Esophagus muscularis mucosa (tissue), 4 donors: ENCODE data around the gene SEC24D. TPM values are rescaled to one million over a fixed set of nuclear protein-coding genes. Genes with fewer than 3 reads are reported as not detected.

Experiments used
- DNase-seq: peaks from one replicate; pipeline ENCODE4 v3.0.0-alpha.2; 2017; ENCODE audit errors: extremely low spot score
- H3K27ac ChIP-seq, 4 donors: fragments of 200-600 bp; sonication (generic); replicated peaks in 1 of 4; 1 replicate in 3 of 4; 2 replicates in 1 of 4; pipeline ENCODE4 v1.5.1; 2016 to 2019; ENCODE audit warnings: mild to moderate bottlenecking in 1 of 4
- H3K27me3 ChIP-seq, 4 donors: fragments of 200-600 bp; sonication (generic); one replicate each; pipeline versions ENCODE4 v1.5.1 to v1.6.0; 2016 to 2019
- H3K36me3 ChIP-seq, 4 donors: fragments of 200-600 bp; sonication (generic); one replicate each; pipeline ENCODE4 v1.5.1; 2016 to 2019
- H3K4me1 ChIP-seq, 4 donors: fragments of 200-600 bp; sonication (generic); one replicate each; pipeline ENCODE4 v1.5.1; 2016 to 2019
- H3K4me3 ChIP-seq, 4 donors: fragments of 200-600 bp; sonication (generic); 1 replicate in 2 of 4; 2 replicates in 2 of 4; pipeline ENCODE4 v1.5.1; 2016 to 2019; ENCODE audit warnings: mild to moderate bottlenecking in 4 of 4, moderate library complexity in 1 of 4
- H3K9me3 ChIP-seq, 4 donors: fragments of 200-600 bp; sonication (generic); 1 replicate in 3 of 4; 2 replicates in 1 of 4; pipeline ENCODE4 v1.5.1; 2016 to 2019
- EP300 ChIP-seq: sonication (generic); formaldehyde crosslinking; IDR thresholded peaks from one replicate; pipeline ENCODE4 v1.6.1; 2017; ENCODE audit warnings: antibody characterized with exemption
- POLR2A ChIP-seq: fragments of 450-650 bp; IDR thresholded peaks from one replicate; pipeline ENCODE4 v1.6.1; 2017; ENCODE audit warnings: antibody characterized with exemption, moderate library complexity, mild to moderate bottlenecking, low read depth
- POLR2AphosphoS5 ChIP-seq, 2 donors: sonication (generic); formaldehyde crosslinking; IDR thresholded peaks; one replicate each; pipeline ENCODE4 v1.6.1; 2017; ENCODE audit warnings: antibody characterized with exemption in 2 of 2
- WGBS: methylation state at CpG from one replicate; pipeline ENCODE4 v1.1.5; 2018; 5-methylcytosine and 5-hydroxymethylcytosine counted together
- intact Hi-C: fragments of 100-400 bp; cut with DNase I; formaldehyde crosslinking; loops from one replicate; pipeline ENCODE4 v1.15.1; 2023
- total RNA-seq, 4 donors: library from RNA; depleted of rRNA; stranded (reverse); fragments of >200 nt; gene quantifications; one replicate each; pipeline versions ENCODE4 v1.1.0 to v1.2.1, GENCODE V29; 2016
- TF ChIP-seq, protein P1 (sequence below), 3 experiments: fragments of 200-600 bp in 2 of 3; fragments of 450-650 bp in 1 of 3; sonication (generic) in 2 of 3; IDR thresholded peaks; one replicate each; pipeline ENCODE4 v1.5.1; 2017 to 2019; ENCODE audit warnings: antibody characterized with exemption in 3 of 3, mild to moderate bottlenecking in 2 of 3, moderate library complexity in 1 of 3

The SEC24D gene
- total RNA-seq, 4 donors from 2014 or later = 29.1 to 41.5 (median 37.0) TPM

DNA sequence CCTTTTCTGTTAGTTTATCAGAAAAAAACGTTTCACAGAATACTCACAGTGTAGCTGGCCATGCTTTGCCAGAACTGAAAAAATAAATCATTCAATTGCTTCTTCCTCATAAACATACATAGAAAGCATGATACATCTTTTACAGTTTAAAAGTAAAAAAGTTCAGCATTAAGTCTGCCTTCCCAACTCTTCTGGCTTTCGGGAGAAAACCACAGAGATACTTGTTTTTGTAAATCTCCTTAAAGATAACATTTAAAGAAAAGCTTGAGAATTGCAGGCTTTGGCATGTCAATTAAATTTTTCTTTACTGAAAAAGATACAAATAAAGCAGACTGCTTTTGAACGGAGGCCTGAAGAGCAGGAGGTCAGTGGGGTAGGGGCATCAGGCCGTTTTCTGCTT, 66.8 kb downstream of the SEC24D start:
- Histone ChIP-seq H3K4me1 (peaks cover 58 to 87% (median 84%) of the 10 kb centered on the region in 4 donors), H3K9me3 (no peaks in the 10 kb centered on the region), H3K27ac (peak overlapping the region; percentile 76 to 91 (median 82)), H3K4me3 (peak overlapping the region in 3 of 4 donors; percentile 4 to 13 (median 10)), H3K27me3 (no peaks in the 10 kb centered on the region), H3K36me3 (peaks cover 3 to 27% (median 16%) of the 10 kb centered on the region in 4 donors)
- 51% methylated on average over 4 of the region's 4 CpGs for WGBS
- no peak for DNase-seq
- intact Hi-C loops = no loop called here
- TF ChIP-seq POLR2A (no peak), POLR2AphosphoS5 (IDR thresholded peaks at IDR 0.05) (no peak), EP300 (no peak)
- TF ChIP-seq, protein P1, sequence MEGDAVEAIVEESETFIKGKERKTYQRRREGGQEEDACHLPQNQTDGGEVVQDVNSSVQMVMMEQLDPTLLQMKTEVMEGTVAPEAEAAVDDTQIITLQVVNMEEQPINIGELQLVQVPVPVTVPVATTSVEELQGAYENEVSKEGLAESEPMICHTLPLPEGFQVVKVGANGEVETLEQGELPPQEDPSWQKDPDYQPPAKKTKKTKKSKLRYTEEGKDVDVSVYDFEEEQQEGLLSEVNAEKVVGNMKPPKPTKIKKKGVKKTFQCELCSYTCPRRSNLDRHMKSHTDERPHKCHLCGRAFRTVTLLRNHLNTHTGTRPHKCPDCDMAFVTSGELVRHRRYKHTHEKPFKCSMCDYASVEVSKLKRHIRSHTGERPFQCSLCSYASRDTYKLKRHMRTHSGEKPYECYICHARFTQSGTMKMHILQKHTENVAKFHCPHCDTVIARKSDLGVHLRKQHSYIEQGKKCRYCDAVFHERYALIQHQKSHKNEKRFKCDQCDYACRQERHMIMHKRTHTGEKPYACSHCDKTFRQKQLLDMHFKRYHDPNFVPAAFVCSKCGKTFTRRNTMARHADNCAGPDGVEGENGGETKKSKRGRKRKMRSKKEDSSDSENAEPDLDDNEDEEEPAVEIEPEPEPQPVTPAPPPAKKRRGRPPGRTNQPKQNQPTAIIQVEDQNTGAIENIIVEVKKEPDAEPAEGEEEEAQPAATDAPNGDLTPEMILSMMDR (IDR thresholded peaks at IDR 0.05) = no peak

DNA sequence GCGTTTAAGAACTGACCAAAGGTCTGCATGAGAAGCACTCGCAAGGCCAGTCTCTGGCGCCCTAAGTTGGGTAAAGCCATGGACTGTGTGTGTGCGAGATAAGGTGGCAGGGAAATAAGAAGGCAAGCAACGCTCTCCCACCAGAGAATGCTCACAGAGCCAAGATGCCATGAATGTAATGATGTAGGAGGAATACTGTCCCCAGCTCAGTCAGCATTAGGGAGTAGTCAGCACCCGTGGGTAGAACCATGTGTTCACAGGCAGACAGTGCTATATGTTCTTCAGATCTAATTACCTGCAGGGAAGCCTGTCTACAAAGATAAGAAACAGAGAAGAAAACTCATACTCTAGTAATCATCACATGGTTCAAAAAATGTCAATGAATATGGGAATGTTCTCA, 68.8 kb downstream of the SEC24D start:
- no peak for TF ChIP-seq POLR2AphosphoS5 (IDR thresholded peaks at IDR 0.05)
- TF ChIP-seq EP300 = no peak
- TF ChIP-seq, protein P1 (IDR thresholded peaks at IDR 0.05) = no peak
- TF ChIP-seq POLR2A = no peak
- intact Hi-C loops = no loop called here
- Histone ChIP-seq H3K27ac (peak overlapping the region; percentile 76 to 91 (median 82)), H3K4me1 (peaks cover 58 to 89% (median 84%) of the 10 kb centered on the region in 4 donors), H3K36me3 (peaks cover 3 to 31% (median 16%) of the 10 kb centered on the region in 4 donors), H3K27me3 (no peaks in the 10 kb centered on the region), H3K9me3 (no peaks in the 10 kb centered on the region), H3K4me3 (no peak overlapping the region)
- 87% methylated on average over 4 of the region's 6 CpGs for WGBS
- no peak for DNase-seq

DNA sequence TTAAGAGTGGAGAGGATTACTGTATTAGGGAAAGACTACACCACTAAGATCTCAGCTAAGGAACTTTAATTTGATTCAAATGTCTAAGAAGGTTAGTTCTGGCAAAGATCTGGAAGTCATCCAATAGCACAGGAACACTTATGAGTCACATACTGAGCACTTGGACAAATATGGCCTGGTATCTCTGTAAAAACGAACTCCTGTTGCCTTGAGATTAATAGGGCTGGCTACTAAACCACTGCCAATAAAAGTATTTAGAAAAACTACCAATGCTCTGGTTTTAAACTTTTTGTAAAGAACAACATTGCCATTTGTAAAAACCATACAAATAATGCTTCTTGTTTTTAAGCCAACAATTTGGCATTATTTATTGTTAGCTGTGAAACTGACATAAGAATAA, 70.5 kb downstream of the SEC24D start:
- Histone ChIP-seq H3K27me3 (no peaks in the 10 kb centered on the region), H3K9me3 (no peaks in the 10 kb centered on the region), H3K4me1 (peaks cover 52 to 89% (median 84%) of the 10 kb centered on the region in 4 donors), H3K36me3 (peaks cover 3 to 31% (median 16%) of the 10 kb centered on the region in 4 donors), H3K27ac (peak overlapping the region; percentile 76 to 91 (median 82)), H3K4me3 (no peak overlapping the region)
- 20% methylated on average over 1 of the region's 1 CpG for whole genome bisulfite sequencing
- no peak for DNase-seq
- intact Hi-C loops = no loop called here
- peak; percentile 46 to 68 for TF ChIP-seq POLR2AphosphoS5 (IDR thresholded peaks at IDR 0.05)
- no peak for TF ChIP-seq POLR2A
- no peak for TF ChIP-seq EP300

DNA sequence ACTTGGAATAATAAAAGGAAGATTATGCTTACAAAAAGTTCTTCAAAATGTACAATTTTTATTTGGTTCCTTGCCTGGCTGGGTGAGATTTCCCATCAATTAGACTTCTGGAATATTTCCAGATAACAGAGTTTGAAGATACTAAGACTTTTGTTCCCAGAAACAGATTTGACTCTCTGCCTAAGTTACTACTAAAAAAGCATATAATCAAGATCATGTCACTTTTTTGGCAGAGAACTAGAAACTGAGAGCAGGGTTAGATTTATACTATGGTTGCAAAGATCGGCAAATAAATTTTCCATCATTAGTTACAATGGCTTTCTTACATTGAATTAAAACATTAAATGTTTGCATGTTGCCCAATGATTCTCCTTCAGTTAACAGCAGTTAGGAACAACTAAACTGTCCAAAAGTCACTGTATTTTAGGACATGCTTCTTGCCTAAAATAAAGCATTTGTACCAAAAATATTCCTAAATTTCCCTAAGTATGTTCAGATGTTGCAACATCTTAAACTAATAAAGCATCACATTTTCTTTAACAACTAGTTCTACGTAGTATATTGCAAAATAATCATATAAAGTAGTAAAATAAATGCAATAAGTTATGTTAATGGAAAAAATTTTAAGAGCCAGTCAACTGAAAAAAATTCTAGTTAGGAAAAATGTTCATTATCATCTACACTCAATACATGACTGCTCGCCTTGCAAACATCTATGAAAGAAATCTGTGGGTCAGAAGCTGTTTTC, 73.0 kb downstream of the SEC24D start:
- peaks cover 50 to 95% (median 89%) of the 10 kb centered on the region in 4 donors for H3K4me1 ChIP-seq
- no peak for DNase-seq
- H3K9me3 ChIP-seq = no peaks in the 10 kb centered on the region
- no peaks in the 10 kb centered on the region for H3K27me3 ChIP-seq
- H3K4me3 ChIP-seq = no peak overlapping the region
- 44% methylated on average over 3 of the region's 3 CpGs for WGBS
- TF ChIP-seq, protein P1 (IDR thresholded peaks at IDR 0.05) = no peak
- TF ChIP-seq EP300 (no peak), POLR2A (no peak), POLR2AphosphoS5 (IDR thresholded peaks at IDR 0.05) (no peak)
- intact Hi-C loops = loop anchor here (5.0 kb wide), 1 partner anchor 274 kb away; no protein-coding TSS in a partner anchor
- peaks cover 3 to 29% (median 15%) of the 10 kb centered on the region in 4 donors for H3K36me3 ChIP-seq
- H3K27ac ChIP-seq = peak overlapping the region; percentile 76 to 91 (median 82)

DNA sequence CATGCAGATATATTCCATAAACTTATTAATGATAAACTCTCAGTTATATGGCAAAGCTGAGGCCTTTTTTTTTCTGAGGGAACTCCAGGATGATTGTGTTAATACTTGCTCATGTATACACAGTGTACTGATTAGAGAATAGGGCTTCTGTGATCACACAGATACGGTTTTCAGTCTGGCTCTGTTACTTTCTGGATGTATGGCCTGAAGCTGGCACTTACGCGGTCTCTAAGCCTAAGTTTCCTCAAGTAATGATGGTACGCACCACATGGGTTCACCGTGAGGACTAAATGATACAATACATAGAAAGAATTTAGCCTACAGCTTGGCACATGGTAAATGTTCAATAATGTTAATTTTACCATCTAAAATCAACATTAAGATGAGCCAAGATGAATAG, 73.8 kb downstream of the SEC24D start:
- Histone ChIP-seq H3K4me1 (peaks cover 52 to 100% (median 95%) of the 10 kb centered on the region in 4 donors), H3K36me3 (peaks cover 3 to 21% (median 12%) of the 10 kb centered on the region in 4 donors), H3K27ac (peak overlapping the region; percentile 76 to 91 (median 82)), H3K4me3 (no peak overlapping the region), H3K9me3 (no peaks in the 10 kb centered on the region), H3K27me3 (no peaks in the 10 kb centered on the region)
- no peak for DNase-seq
- 63% methylated on average over 5 of the region's 5 CpGs for WGBS
- intact Hi-C loops = loop anchor here (5.0 kb wide), 1 partner anchor 275 kb away; no protein-coding TSS in a partner anchor
- TF ChIP-seq, protein P1 (IDR thresholded peaks at IDR 0.05) = no peak
- TF ChIP-seq POLR2AphosphoS5 (IDR thresholded peaks at IDR 0.05) (no peak), POLR2A (no peak), EP300 (no peak)
